Stimulated activated naive CD4-positive, alpha-beta T cell treated with Interleukin-2 at 50 U/mL for 16 hours (primary cell): ENCODE data around the gene FN1.
"Not testable (repeated sequence)": the region's sequence is repeated elsewhere in the genome, so short reads cannot be mapped to it uniquely, and the experiment has no call there.

ENCODE experiments used
- DNase-seq: peaks from one replicate; lab custom pipeline; 2025; lab: John Stamatoyannopoulos, UW

The FN1 gene

DNA sequence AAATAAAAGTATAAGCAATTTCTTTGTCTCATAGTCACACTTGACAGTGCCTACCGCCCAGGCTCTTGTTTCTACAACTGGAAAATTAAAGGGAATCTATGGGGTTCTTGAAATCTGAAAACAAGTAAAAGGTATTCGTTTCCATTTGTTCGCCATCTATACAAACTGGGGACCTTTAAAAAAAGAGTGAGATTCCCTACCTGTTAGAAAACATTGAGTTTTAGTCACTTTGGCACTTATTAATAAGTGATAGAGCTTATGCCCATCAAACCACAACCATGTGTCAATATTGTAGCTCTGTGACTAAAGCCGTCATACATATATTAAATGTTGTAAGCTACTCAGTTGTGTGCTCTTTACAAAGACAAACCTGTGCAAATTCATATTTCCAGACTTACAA lies 13.2 kb downstream of the FN1 start:
- no peak for DNase-seq

DNA sequence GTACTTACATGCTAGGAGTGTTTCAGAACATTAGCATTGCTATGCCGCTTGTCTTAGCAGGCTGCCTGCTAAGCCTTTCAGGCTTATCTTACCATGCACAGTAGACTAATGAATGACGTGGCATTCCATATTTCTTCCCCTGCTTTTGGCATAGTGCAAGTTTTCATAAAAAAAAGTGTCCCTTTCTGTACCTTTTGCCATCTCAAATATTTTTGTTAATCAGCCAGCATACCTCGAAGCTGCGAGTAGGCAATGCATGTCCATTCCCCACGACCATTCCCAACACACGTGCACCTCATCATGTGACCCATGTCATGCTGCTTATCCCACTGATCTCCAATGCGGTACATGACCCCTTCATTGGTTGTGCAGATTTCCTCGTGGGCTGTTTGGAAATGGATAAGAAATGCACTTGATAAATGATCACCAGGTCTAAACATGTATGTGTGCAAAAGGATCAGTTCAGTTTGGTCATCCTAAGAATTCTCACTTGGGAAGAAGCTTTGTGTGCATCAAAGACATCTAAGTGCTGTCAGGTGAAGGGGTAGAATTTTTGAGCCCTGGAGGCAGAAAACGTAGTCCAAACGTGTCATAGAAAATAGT lies 13.9 kb downstream of the FN1 start:
- no peak for DNase-seq

DNA sequence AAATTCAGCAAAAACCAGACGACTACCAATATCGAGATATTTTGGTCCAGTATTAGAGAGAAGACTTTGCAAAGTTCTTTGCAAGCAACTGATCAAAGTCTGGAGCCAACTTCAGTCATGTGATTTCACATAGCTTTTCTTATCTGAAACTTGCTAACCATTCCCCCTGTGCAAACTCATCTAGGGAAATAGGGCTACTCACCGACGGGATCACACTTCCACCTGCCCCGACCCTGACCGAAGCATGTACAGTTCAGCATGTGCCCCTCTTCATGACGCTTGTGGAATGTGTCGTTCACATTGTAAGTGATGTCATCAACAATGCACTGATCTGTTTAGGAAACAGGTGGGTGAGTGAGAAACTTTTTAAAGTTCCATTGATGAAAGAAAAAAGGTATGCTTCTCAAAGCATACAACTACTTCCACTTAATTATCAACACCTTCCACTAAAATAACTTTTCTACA lies 15.4 kb downstream of the FN1 start:
- DNase-seq: no peak

- DNase-seq: no peak
These were observed 15.9 kb downstream of the FN1 start for GRCh38 chr2:215419769-215420470.

DNA sequence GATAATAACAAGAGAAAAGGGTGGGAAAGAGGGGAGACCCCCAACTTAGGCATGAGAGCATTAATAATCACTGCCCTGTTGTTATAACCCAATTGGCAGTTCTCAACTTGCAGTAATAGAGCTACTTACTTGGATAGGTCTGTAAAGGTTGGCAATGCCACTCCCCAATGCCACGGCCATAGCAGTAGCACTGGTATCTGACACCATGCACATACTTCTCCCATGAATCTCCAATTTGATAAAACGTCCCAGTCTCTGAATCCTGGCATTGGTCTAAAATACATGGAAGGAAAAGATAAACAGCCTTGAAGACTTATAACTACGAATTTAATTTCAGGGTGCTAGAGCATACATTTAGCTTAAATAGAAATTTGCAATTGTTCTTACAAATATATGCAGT lies 16.8 kb downstream of the FN1 start:
- DNase-seq: no peak

- no peak for DNase-seq
These were observed 17.6 kb downstream of the FN1 start for GRCh38 chr2:215418064-215418963.

GRCh38 chr2:215417400-215417951 lies 18.4 kb downstream of the FN1 start:
- DNase-seq: no peak

- no peak for DNase-seq
These were observed 19.2 kb downstream of the FN1 start for GRCh38 chr2:215416656-215417055.

- no peak for DNase-seq
These were observed 19.9 kb downstream of the FN1 start for GRCh38 chr2:215415820-215416577.

GRCh38 chr2:215415218-215415617 lies 20.6 kb downstream of the FN1 start:
- no peak for DNase-seq

GRCh38 chr2:215414674-215415073 lies 21.2 kb downstream of the FN1 start:
- no peak for DNase-seq

GRCh38 chr2:215413974-215414373 lies 21.9 kb downstream of the FN1 start:
- no peak for DNase-seq

GRCh38 chr2:215413484-215413777 lies 22.4 kb downstream of the FN1 start:
- no peak for DNase-seq

DNA sequence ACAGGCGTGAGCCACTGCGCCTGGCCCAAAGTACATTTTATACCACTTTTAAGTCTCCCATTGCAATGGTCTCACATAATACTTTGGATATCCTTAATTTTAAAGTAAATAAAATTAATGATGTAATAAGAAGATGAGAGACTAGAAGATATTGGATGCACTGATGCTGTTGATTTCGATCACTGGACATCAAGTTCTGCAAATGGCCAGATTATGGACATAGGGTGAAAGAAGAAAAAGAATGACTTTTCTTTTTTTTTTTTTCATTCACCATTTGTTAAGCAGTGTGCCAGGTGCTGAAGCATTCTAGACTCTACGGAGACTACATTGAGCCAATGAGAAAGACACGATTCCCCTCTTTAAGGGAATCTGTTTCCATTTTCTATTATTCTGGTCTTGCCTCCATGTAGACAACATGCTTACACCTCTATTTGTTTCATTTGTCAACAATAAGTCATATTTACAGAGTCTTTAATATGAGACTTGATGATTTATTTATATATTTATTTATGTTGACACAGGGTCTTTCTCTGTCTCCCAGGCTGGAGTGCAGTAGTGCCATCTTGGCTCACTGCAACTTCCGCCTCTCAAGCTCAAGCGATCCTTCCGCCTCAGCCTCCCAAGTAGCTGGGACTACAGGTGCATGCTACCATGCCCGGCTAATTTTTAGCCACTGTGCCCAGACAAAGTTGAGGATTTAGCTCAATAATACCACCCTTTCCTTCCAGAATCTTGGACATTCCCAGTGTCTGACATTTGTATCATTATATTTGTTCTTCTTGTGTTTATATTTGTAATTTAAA lies 23.7 kb downstream of the FN1 start:
- DNase-seq: no peak

DNA sequence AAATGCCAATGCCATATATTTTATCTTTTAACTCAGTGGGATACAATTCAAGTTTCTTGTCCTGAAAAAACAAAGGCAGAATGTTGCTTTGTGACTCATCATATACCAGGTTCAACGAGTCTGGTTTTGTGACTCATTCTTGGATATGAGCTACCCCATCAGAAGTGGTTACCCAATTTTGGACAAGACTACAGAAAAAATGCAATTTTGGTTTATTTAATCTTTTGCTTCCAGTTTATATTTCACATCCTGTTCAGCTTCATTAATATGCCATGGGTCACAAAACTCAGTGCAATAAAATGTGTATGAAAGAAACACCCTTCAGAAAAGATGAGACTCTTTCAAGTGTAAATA lies 25.0 kb downstream of the FN1 start:
- no peak for DNase-seq

DNA sequence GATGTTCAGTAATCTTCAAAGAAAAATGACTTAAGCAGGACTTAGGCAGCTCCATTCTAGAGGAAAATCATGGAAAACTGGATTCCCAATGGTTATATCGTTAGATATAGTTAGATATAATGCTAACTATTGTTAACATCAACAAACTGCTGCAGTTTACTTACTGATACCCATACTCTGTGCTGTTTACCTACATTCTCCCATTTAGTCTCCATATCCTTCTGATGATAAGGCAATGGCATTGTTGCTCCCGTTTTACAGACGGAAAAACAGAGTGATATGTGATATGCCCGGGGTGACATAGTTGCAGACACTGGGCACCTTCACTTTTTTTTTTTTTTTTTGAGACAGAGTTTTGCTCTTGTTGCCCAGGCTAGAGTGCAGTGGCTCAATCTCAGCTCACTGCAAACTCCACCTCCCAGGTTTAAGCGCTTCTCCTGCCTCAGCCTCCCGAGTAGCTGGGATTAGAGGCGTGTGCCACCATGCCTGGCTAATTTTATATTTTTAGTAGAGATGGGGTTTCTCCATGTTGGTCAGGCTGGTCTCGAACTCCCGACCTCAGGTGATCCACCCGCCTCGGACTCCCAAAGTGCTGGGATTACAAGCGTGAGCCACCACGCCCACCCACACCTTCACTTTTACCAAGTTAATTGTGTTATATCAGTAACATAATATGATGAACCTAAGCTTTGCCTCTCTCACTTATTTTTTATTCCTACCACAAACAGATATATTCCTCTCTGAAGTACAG lies 25.5 kb downstream of the FN1 start:
- DNase-seq: not testable (repeated sequence)

- no peak for DNase-seq
These were observed 26.3 kb downstream of the FN1 start for GRCh38 chr2:215409331-215410127.

GRCh38 chr2:215408441-215408840 lies 27.4 kb downstream of the FN1 start:
- DNase-seq: not testable (repeated sequence)

DNA sequence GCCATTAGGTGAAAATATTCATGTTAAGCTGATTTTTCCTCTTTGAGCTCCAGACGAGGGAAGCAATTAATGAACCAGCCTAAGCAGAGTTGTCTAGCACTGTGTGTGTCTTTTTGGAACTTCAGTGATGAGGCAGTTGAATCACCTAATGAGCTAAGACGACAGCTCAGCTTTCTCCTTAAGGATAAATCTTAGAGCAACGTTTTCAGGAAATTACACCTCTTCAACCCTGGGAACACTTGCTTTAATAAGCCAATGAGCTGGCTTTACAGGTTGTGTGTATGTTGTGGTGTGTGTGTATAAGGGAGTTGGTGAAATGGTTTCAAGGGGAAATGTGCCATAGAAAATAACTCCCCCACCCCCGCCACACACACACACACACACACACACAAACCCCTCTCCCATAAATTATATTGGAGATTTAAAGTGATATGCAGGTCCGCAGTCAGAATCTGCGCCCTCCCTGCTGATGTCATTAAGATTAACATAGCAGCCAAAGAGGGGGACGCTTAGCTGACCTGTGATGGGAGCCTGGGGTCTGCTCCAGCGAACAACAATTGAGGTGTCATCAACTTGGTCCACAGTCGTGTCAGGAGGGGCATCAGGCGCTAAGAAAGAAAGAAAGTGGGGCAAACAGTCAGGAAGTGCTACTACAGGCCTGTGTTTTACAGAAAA lies 28.1 kb downstream of the FN1 start:
- DNase-seq: no peak
